Activated CD8-positive, alpha-beta T cell treated with anti-CD3 and anti-CD28 coated beads for 36 hours (primary cell): ENCODE measurements around the gene C1QTNF9. TPM values are rescaled to one million over a fixed set of nuclear protein-coding genes. Genes with fewer than 3 reads are reported as not detected.

ENCODE experiments used
- ATAC-seq: fragments of 200-7000 bp; cut with Tn5 transposase; one replicate; pipeline ENCODE4 v1.10.0; 2021; ENCODE audit warnings: mild to moderate bottlenecking, moderate library complexity
- CTCF ChIA-PET: fragments of 350-600 bp; sonication (Branson Sonifier 250); formaldehyde crosslinking; loops from one replicate; lab custom pipeline; 2021; ENCODE audit warnings: antibody characterized with exemption; lab: Charles Lee
- POLR2A ChIA-PET: fragments of 350-600 bp; sonication (Branson Sonifier 250); formaldehyde crosslinking; loops from one replicate; lab custom pipeline; 2021; ENCODE audit warnings: antibody characterized with exemption; lab: Charles Lee
- DNase-seq: peaks from one replicate; pipeline ENCODE4 v3.0.0-alpha.2; 2020
- H3K27ac Mint-ChIP-seq: one replicate; pipeline ENCODE4 v1.8.0; 2021; ENCODE audit warnings: mild to moderate bottlenecking, mixed read lengths
- H3K27me3 Mint-ChIP-seq: one replicate; pipeline ENCODE4 v1.8.0; 2021; ENCODE audit warnings: mixed read lengths
- H3K36me3 Mint-ChIP-seq: one replicate; pipeline ENCODE4 v1.8.0; 2021; ENCODE audit warnings: low read depth, mixed read lengths
- H3K4me1 Mint-ChIP-seq: one replicate; pipeline ENCODE4 v1.8.0; 2021; ENCODE audit warnings: low read depth, mixed read lengths
- H3K4me3 Mint-ChIP-seq: one replicate; pipeline ENCODE4 v1.8.0; 2021; ENCODE audit warnings: mild to moderate bottlenecking, moderate library complexity, mixed read lengths
- H3K9me3 Mint-ChIP-seq: one replicate; pipeline ENCODE4 v1.8.0; 2021; ENCODE audit warnings: mixed read lengths
- intact Hi-C: fragments of 100-400 bp; cut with micrococcal nuclease; formaldehyde crosslinking; loops from one replicate; pipeline ENCODE4 v1.10.0; 2022
- total RNA-seq, 2 experiments: library from RNA; stranded (reverse); gene quantifications; one replicate each; pipeline ENCODE4 v1.2.3, GENCODE V29; 2021
- TF ChIP-seq, protein P1 (sequence below): fragments of 200-600 bp; IDR thresholded peaks from one replicate; pipeline ENCODE4 v1.8.0; 2022; ENCODE audit warnings: antibody characterized with exemption, mild to moderate bottlenecking

C1QTNF9 gene
- total RNA-seq, 2 experiments from 2014 or later = not detected

- TF ChIP-seq, protein P1, sequence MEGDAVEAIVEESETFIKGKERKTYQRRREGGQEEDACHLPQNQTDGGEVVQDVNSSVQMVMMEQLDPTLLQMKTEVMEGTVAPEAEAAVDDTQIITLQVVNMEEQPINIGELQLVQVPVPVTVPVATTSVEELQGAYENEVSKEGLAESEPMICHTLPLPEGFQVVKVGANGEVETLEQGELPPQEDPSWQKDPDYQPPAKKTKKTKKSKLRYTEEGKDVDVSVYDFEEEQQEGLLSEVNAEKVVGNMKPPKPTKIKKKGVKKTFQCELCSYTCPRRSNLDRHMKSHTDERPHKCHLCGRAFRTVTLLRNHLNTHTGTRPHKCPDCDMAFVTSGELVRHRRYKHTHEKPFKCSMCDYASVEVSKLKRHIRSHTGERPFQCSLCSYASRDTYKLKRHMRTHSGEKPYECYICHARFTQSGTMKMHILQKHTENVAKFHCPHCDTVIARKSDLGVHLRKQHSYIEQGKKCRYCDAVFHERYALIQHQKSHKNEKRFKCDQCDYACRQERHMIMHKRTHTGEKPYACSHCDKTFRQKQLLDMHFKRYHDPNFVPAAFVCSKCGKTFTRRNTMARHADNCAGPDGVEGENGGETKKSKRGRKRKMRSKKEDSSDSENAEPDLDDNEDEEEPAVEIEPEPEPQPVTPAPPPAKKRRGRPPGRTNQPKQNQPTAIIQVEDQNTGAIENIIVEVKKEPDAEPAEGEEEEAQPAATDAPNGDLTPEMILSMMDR = no peak
- peaks cover 75% of the 10 kb centered on the region for H3K4me1 Mint-ChIP-seq
- H3K4me3 Mint-ChIP-seq = no peak overlapping the region
- H3K27me3 Mint-ChIP-seq = no peaks in the 10 kb centered on the region
- peaks cover 17% of the 10 kb centered on the region for H3K36me3 Mint-ChIP-seq
- POLR2A ChIA-PET = interaction anchor here (0.6 to 0.9 kb wide), 2 partner anchors 44 to 61 kb away, joined by 4 read pairs; no protein-coding TSS in a partner anchor
- DNase-seq (no peak), ATAC-seq (no peak)
- CTCF ChIA-PET = no interaction called here
- intact Hi-C loops = no loop called here
- no peaks in the 10 kb centered on the region for H3K9me3 Mint-ChIP-seq
- peak overlapping the region; percentile 76 for H3K27ac Mint-ChIP-seq
These were observed 29.9 kb upstream of the C1QTNF9 start for GRCh38 chr13:24279327-24280110.

DNA sequence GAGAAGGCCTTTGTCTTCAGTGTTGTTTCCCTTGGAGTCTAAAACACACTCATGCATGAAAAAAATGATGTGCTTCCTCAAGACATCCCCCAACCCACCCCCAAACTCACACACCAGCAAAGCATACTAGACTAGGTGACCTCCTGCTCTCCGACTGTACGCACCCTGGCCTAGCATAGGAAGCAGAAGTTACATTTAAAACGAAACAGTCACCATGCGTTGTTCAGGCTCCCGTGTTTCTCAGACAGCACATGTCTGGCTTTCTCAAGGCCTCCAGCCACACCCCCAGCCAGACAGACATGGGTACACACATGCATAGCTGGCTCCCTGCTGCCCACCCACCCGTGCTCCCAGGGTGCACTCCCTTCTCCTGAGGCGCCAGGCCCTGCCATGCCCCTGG is 28.7 kb upstream of the C1QTNF9 start:
- TF ChIP-seq, protein P1 = no peak
- intact Hi-C loops = no loop called here
- POLR2A ChIA-PET = interaction anchor here (0.7 to 1.0 kb wide), 4 partner anchors 16 to 62 kb away, joined by 3 to 4 read pairs (median 4); no protein-coding TSS in a partner anchor
- CTCF ChIA-PET = interaction anchor here (2.9 kb wide), 1 partner anchor 52 kb away, joined by 8 read pairs; no protein-coding TSS in a partner anchor
- peak overlapping the region; percentile 76 for H3K27ac Mint-ChIP-seq
- H3K4me3 Mint-ChIP-seq = no peak overlapping the region
- ATAC-seq (no peak), DNase-seq (no peak)
- peaks cover 21% of the 10 kb centered on the region for H3K36me3 Mint-ChIP-seq
- H3K9me3 Mint-ChIP-seq = no peaks in the 10 kb centered on the region
- H3K27me3 Mint-ChIP-seq = no peaks in the 10 kb centered on the region
- H3K4me1 Mint-ChIP-seq = peaks cover 63% of the 10 kb centered on the region

DNA sequence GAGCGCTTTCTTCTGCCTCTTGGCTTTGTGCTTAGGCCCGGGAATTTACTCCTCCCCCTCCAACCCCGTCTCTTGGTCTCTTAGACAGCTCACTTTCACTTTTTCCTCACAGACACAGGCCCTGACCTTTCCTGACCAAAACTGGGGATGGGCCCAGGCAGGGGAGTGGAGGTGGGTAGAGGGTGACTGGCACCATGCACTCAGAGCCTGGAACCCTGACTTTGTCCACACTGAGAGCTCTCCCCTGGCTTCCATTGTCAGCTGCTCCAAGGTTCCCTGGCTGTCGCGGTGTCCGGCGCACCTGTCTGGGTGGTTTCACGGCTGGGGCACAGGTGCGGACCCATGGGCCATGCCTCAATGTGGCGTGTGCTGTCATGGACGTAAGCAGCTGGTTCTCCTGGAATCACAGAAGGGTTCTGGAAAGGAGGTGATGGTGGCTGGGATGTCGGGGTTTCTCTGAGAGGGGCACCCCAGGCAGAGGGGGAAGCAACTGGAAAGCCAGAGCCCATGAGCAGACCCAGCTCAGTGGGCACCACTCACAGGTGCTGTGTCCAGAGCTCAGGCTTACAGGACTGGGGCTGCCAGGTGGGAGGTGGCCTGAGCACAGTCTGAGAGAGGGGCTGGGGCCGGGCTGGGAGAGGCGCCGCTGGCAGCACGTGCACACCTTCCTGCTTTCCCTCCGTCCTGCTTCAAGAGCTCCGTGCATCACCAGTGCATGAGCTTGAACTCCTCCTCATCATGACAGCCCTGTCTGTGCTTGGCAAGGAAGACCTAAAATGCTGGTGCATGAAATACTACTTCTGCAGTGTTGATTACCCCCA is 28.0 kb upstream of the C1QTNF9 start:
- TF ChIP-seq, protein P1 = no peak
- Mint-ChIP-seq H3K27me3 (no peaks in the 10 kb centered on the region), H3K4me1 (peaks cover 57% of the 10 kb centered on the region), H3K36me3 (peaks cover 25% of the 10 kb centered on the region), H3K27ac (peak overlapping the region; percentile 78), H3K9me3 (no peaks in the 10 kb centered on the region), H3K4me3 (no peak overlapping the region)
- POLR2A ChIA-PET = interaction anchor here (0.7 to 1.0 kb wide), 3 partner anchors 16 to 22 kb away, joined by 3 to 4 read pairs (median 3); no protein-coding TSS in a partner anchor
- DNase-seq = no peak
- CTCF ChIA-PET = interaction anchor here (1.1 to 2.9 kb wide), 2 partner anchors 11 to 53 kb away, joined by 3 to 8 read pairs; no protein-coding TSS in a partner anchor
- intact Hi-C loops = no loop called here
- ATAC-seq = no peak

DNA sequence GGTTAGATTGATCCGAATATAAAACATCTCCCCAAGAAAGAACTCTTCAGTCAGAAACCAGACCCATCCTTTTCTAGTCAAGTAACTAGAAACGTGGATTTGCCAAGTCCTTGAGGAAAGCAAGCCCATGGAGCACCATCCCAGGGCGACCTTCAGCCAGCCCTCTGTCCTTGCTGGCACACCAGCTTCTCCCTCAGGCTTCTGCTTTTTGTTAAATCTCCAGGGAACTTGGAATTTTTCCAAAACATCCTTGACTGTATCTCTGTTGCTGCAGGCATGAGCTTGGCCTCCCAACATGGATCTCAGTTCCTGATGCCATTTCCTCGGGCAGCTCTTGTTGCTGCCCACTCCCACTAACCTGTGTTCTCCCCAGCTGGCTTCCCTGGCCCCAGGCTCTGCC is 27.1 kb upstream of the C1QTNF9 start:
- intact Hi-C loops = no loop called here
- CTCF ChIA-PET = interaction anchor here (1.1 to 2.9 kb wide), 2 partner anchors 12 to 54 kb away, joined by 3 to 8 read pairs; no protein-coding TSS in a partner anchor
- no peak for DNase-seq
- POLR2A ChIA-PET = interaction anchor here (0.7 kb wide), 1 partner anchor 8 kb away, joined by 3 read pairs; no protein-coding TSS in a partner anchor
- TF ChIP-seq, protein P1 = no peak
- H3K27ac Mint-ChIP-seq = peak overlapping the region; percentile 78
- no peak overlapping the region for H3K4me3 Mint-ChIP-seq
- H3K9me3 Mint-ChIP-seq = no peaks in the 10 kb centered on the region
- H3K27me3 Mint-ChIP-seq = no peaks in the 10 kb centered on the region
- peaks cover 51% of the 10 kb centered on the region for H3K4me1 Mint-ChIP-seq
- no peak for ATAC-seq
- peaks cover 29% of the 10 kb centered on the region for H3K36me3 Mint-ChIP-seq
